Measurements from ENCODE around the gene SALL3. TPM values are rescaled to one million over a fixed set of nuclear protein-coding genes. Genes with fewer than 3 reads are reported as not detected.
A peak's percentile ranks its signal among the peaks of the same experiment; 100 is the strongest.

SALL3 gene
- total RNA-seq: 0.36 TPM
- long read RNA-seq, partial matches to known transcripts: 1 of 2 reads
- long read RNA-seq, other reads (novel, unspliced or antisense): 0 of 2 reads

DNA sequence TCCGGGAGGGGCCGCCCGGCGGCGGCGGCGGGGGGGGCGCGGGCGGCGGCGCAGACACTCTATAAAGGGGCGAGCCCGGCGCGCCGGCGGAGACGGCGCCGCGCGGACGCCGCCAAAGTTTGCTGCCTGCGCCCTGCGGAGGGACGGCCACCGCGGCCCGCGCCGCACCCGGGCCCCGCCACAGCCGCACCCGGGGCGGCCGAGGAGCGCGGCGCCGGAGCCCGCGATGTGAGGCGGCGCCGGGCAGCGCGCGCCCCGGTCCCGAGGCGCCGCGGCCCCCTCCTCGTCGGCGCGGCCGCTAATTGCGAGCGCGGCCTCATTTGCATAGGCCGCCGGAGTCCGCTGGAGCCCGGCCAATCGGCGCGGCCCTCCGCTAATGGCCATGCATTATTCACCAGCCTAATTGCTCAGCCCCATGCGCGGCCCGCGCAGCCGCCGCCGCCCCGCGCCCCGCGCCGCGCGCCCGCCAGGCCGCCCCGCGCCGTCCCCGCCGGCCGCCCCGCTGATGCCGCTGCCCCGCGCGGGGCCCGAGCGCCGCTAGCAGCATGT lies at the start of gene SALL3:
TSS of gene SALL3 (plus strand) at position 89 of the 549 bp plus-strand sequence. CDS start at position 546, 457 bp downstream.
- Histone ChIP-seq H3K36me3 (no peaks in the 10 kb centered on the region), H3K9me3 (replicated peaks) (no peaks in the 10 kb centered on the region), H3K4me1 (peaks cover 22% of the 10 kb centered on the region), H3K27ac (replicated peaks) (no peak within 1 kb of the TSS), H3K27me3 (ENCODE audit: low read depth) (peaks cover 96% of the 10 kb centered on the region), H3K4me3 (peak within 1 kb of the TSS; percentile 52)
- intact Hi-C loops (cut with micrococcal nuclease): no loop called here
- DNase-seq: no peak
- TF ChIP-seq, protein P1, sequence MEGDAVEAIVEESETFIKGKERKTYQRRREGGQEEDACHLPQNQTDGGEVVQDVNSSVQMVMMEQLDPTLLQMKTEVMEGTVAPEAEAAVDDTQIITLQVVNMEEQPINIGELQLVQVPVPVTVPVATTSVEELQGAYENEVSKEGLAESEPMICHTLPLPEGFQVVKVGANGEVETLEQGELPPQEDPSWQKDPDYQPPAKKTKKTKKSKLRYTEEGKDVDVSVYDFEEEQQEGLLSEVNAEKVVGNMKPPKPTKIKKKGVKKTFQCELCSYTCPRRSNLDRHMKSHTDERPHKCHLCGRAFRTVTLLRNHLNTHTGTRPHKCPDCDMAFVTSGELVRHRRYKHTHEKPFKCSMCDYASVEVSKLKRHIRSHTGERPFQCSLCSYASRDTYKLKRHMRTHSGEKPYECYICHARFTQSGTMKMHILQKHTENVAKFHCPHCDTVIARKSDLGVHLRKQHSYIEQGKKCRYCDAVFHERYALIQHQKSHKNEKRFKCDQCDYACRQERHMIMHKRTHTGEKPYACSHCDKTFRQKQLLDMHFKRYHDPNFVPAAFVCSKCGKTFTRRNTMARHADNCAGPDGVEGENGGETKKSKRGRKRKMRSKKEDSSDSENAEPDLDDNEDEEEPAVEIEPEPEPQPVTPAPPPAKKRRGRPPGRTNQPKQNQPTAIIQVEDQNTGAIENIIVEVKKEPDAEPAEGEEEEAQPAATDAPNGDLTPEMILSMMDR (IDR thresholded peaks at IDR 0.05; ENCODE audit: borderline replicate concordance): no peak

DNA sequence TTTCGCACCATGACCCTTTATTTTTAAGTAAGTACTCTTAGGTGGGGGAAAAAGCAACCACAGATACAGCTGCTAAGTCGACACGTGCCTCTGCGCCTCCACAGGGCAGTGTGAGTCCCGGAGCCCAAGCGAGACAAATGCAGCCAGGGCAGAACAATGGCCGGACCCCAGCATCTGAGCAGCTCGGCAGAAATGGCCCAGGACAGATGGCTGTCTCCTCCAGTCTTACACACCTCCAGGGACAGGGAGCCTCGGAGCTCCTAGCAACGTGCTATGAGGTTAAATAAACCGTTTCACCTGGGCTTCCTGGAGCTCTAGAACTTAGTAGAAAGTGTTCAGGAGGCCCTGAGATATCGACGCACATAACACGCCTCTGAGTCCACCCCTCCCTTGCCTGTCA lies 47.3 kb upstream of the SALL3 start:
- Histone ChIP-seq H3K4me1 (no peaks in the 10 kb centered on the region), H3K9me3 (replicated peaks) (no peaks in the 10 kb centered on the region), H3K4me3 (no peak overlapping the region), H3K27ac (replicated peaks) (no peak overlapping the region), H3K27me3 (ENCODE audit: low read depth) (peaks cover 51% of the 10 kb centered on the region), H3K36me3 (no peaks in the 10 kb centered on the region)
- DNase-seq: no peak
- TF ChIP-seq, protein P1 (IDR thresholded peaks at IDR 0.05; ENCODE audit: borderline replicate concordance): no peak
- intact Hi-C loops (cut with micrococcal nuclease): no loop called here

DNA sequence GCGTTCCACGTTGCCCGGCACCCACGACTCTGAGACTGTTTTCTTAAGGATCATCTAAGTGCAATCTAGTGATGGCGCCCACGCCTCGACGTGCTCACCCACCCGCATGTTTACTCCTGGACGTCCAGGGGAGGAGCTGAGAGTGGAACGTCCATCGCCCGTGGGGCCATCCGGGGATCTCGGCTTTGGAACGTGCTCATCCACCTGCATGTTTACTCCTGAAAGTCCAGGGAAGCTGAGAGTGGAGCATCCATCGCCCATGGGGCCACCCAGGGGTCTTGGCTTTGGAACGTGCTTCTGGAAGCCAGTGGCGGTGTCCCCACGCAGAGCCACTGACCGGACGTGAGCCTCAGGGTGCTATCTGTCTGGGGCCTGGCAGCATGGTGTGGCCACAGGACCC lies 45.6 kb upstream of the SALL3 start:
- H3K4me3 ChIP-seq: no peak overlapping the region
- H3K36me3 ChIP-seq: no peaks in the 10 kb centered on the region
- TF ChIP-seq, protein P1 (IDR thresholded peaks at IDR 0.05; ENCODE audit: borderline replicate concordance): no peak
- H3K27me3 ChIP-seq (ENCODE audit: low read depth): peaks cover 45% of the 10 kb centered on the region
- intact Hi-C loops (cut with micrococcal nuclease): no loop called here
- no peak overlapping the region for H3K27ac ChIP-seq (replicated peaks)
- no peaks in the 10 kb centered on the region for H3K9me3 ChIP-seq (replicated peaks)
- no peak for DNase-seq
- H3K4me1 ChIP-seq: no peaks in the 10 kb centered on the region

DNA sequence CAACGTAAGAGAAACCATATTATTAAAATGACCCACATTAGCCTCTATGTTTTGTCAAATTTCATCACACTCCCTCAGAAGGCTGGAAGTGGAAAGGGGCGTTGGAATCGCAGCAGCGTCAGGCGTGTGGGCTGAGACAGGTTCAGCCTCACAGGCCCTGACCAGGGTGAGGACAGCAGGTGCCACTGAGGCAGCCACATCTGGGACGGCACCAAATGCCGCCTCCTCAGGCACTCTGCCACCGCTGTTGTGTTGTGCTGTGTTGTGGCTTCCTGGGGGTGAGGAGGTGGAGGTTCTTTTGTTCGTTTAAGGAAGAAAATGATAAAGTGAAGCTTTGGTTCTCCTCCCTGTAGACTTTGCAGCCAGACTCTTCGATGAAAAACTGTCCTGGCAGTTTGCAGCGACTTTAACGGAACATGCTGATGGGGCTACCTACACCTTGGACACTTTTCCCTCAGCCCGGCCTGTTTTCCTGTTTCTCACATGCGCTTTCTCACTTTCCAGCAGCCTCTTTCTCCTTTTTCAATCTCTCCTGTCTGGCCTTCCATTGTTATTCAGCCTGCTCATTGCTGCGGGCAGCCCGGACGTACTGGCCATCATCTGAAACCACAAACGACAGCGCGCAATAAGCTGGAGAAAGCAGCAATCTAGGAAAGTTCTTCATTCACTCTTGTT lies 44.9 kb upstream of the SALL3 start:
- H3K27ac ChIP-seq (replicated peaks): no peak overlapping the region
- no peaks in the 10 kb centered on the region for H3K36me3 ChIP-seq
- TF ChIP-seq, protein P1 (IDR thresholded peaks at IDR 0.05; ENCODE audit: borderline replicate concordance): no peak
- H3K4me3 ChIP-seq: no peak overlapping the region
- peaks cover 45% of the 10 kb centered on the region for H3K27me3 ChIP-seq (ENCODE audit: low read depth)
- DNase-seq: no peak
- H3K9me3 ChIP-seq (replicated peaks): no peaks in the 10 kb centered on the region
- no peaks in the 10 kb centered on the region for H3K4me1 ChIP-seq
- intact Hi-C loops (cut with micrococcal nuclease): no loop called here

DNA sequence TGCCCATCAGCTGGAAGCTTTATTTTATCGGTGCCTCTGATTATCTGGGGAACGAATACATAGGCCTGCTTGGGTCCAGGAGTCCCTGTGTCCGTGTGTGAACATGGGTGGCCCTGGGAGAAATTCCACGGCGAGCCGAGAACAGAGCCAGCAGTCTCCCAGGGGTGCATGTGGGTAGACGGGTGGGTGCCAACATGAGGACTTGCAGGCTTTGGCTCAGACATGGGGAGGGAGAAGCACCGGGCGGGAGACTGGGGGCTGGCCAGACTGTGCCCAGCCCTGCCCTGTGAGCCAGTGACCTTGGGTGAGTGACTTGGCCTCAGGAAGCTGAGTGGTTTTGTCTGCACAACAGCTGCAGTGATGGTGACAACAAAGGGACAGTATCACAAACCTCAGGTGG lies 44.2 kb upstream of the SALL3 start:
- TF ChIP-seq, protein P1 (IDR thresholded peaks at IDR 0.05; ENCODE audit: borderline replicate concordance): no peak
- H3K4me1 ChIP-seq: no peaks in the 10 kb centered on the region
- H3K36me3 ChIP-seq: no peaks in the 10 kb centered on the region
- no peak overlapping the region for H3K27ac ChIP-seq (replicated peaks)
- H3K4me3 ChIP-seq: no peak overlapping the region
- intact Hi-C loops (cut with micrococcal nuclease): no loop called here
- H3K9me3 ChIP-seq (replicated peaks): no peaks in the 10 kb centered on the region
- DNase-seq: no peak
- H3K27me3 ChIP-seq (ENCODE audit: low read depth): peaks cover 45% of the 10 kb centered on the region

Data from left ventricle myocardium inferior (tissue), 1 donor.